Stomach (tissue), 9 donors: Measurements from ENCODE around the gene SIK3. TPM values are rescaled to one million over a fixed set of nuclear protein-coding genes. Genes with fewer than 3 reads are reported as not detected.

ENCODE experiments used
- DNase-seq, 2 donors: peaks; one replicate each; pipeline versions ENCODE4 v3.0.0 to v3.0.0-alpha.2; 2013 to 2019
- H3K27ac ChIP-seq, 5 donors: fragments of 200-600 bp in 4 of 5; sonication (generic) in 4 of 5; one replicate each; pipeline ENCODE4 v1.5.1; 2013 to 2019; ENCODE audit warnings: mild to moderate bottlenecking in 1 of 5, moderate library complexity in 1 of 5
- H3K27me3 ChIP-seq, 3 donors: fragments of 200-600 bp; sonication (generic); one replicate each; pipeline ENCODE4 v1.5.1; 2017 to 2019; ENCODE audit warnings: mixed run types in 1 of 3
- H3K36me3 ChIP-seq, 4 donors: fragments of 200-600 bp; sonication (generic); 1 replicate in 3 of 4; 2 replicates in 1 of 4; pipeline ENCODE4 v1.5.1; 2016 to 2019
- H3K4me1 ChIP-seq, 4 donors: fragments of 200-600 bp; sonication (generic); one replicate each; pipeline ENCODE4 v1.5.1; 2016 to 2019
- H3K4me3 ChIP-seq, 4 donors: fragments of 200-600 bp; sonication (generic) in 3 of 4; one replicate each; pipeline ENCODE4 v1.5.1; 2016 to 2019; ENCODE audit warnings: mild to moderate bottlenecking in 1 of 4
- H3K9me3 ChIP-seq, 4 donors: fragments of 200-600 bp; sonication (generic); one replicate each; pipeline ENCODE4 v1.5.1; 2016 to 2019
- EP300 ChIP-seq: sonication (generic); formaldehyde crosslinking; IDR thresholded peaks from one replicate; pipeline ENCODE4 v1.6.1; 2017; ENCODE audit warnings: antibody characterized with exemption
- POLR2A ChIP-seq, 4 donors: fragments of 450-650 bp; IDR thresholded peaks; one replicate each; pipeline ENCODE4 v1.6.1; 2016; ENCODE audit warnings: antibody characterized with exemption in 4 of 4, control low read depth in 2 of 4, mild to moderate bottlenecking in 1 of 4, moderate library complexity in 1 of 4
- POLR2AphosphoS5 ChIP-seq, 3 donors: sonication (generic); formaldehyde crosslinking; IDR thresholded peaks; one replicate each; pipeline ENCODE4 v1.6.1; 2016; ENCODE audit warnings: antibody characterized with exemption in 3 of 3
- WGBS, 5 donors: extraction: QIAGEN DNeasy Blood & Tissue Kit in 3 of 5; methylation state at CpG; one replicate each; pipeline versions ENCODE4 v1.1.5 to v1.1.7; 2013 to 2018; 5-methylcytosine and 5-hydroxymethylcytosine counted together
- intact Hi-C: fragments of 100-400 bp; cut with DNase I; formaldehyde crosslinking; loops from one replicate; pipeline ENCODE4 v1.15.1; 2023; ENCODE audit warnings: low total_unique reads
- polyA plus RNA-seq, 3 donors: library from polyadenylated mRNA; stranded (reverse); fragments of 200-250 nt; gene quantifications; one replicate each; pipeline ENCODE4 v1.2.3, GENCODE V29; 2013
- total RNA-seq, 5 donors: library from RNA; depleted of rRNA; stranded (reverse); fragments of >200 nt; gene quantifications; one replicate each; pipeline versions ENCODE4 v1.1.0 to v1.2.3, GENCODE V29; 2014 to 2016
- TF ChIP-seq, protein P1 (sequence below), 7 experiments: fragments of 450-650 bp in 4 of 7; fragments of 200-600 bp in 3 of 7; sonication (generic) in 3 of 7; IDR thresholded peaks; one replicate each; pipeline ENCODE4 v1.5.1; 2016 to 2019; ENCODE audit warnings: antibody characterized with exemption in 7 of 7, control low read depth in 2 of 7, mild to moderate bottlenecking in 1 of 7
- donor health status: healthy with polysubstance abuse.
- donor health status: Bipolar disorder and iron deficiency.
- donor health status: healthy.

Gene SIK3
- total and polyA plus RNA-seq, 8 donors = 6.5 to 97.8 (median 23.7) TPM

DNA sequence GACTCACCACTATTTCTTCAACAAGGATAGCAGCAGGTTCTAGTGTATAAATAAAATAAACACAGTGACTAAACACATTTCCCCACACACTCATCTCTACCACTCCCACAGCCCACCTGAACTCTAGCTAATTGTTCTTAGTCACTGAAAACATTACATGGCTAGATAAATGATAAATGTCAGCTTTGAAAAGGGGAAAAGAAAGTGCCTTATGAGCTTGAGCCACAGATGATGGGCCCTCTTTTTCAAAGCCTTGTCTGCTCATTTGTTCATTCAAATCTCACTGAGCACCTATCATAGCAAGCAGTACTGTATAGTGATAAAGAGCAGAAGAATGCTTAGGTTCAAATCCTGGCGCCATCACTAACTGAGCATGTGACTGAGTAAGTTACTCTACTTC is 58.3 kb downstream of the SIK3 start:
- intact Hi-C loops = no loop called here
- 52 to 97% (median 96%) methylated on average over 1 of the region's 1 CpG for whole genome bisulfite sequencing, 5 donors
- no peaks in the 10 kb centered on the region for H3K36me3 ChIP-seq
- no peak for DNase-seq
- TF ChIP-seq EP300 (no peak), POLR2A (IDR thresholded peaks at IDR 0.05) (no peak), POLR2AphosphoS5 (IDR thresholded peaks at IDR 0.05) (no peak)
- TF ChIP-seq, protein P1, sequence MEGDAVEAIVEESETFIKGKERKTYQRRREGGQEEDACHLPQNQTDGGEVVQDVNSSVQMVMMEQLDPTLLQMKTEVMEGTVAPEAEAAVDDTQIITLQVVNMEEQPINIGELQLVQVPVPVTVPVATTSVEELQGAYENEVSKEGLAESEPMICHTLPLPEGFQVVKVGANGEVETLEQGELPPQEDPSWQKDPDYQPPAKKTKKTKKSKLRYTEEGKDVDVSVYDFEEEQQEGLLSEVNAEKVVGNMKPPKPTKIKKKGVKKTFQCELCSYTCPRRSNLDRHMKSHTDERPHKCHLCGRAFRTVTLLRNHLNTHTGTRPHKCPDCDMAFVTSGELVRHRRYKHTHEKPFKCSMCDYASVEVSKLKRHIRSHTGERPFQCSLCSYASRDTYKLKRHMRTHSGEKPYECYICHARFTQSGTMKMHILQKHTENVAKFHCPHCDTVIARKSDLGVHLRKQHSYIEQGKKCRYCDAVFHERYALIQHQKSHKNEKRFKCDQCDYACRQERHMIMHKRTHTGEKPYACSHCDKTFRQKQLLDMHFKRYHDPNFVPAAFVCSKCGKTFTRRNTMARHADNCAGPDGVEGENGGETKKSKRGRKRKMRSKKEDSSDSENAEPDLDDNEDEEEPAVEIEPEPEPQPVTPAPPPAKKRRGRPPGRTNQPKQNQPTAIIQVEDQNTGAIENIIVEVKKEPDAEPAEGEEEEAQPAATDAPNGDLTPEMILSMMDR (IDR thresholded peaks at IDR 0.05) = no peak
- no peak overlapping the region for H3K27ac ChIP-seq
- H3K9me3 ChIP-seq = no peaks in the 10 kb centered on the region
- peaks cover 24 to 84% (median 56%) of the 10 kb centered on the region in 4 donors for H3K4me1 ChIP-seq
- no peak overlapping the region for H3K4me3 ChIP-seq
- H3K27me3 ChIP-seq = no peaks in the 10 kb centered on the region

GRCh38 chr11:117039270-117039669 is 59.0 kb downstream of the SIK3 start:
- WGBS, 5 donors = 91 to 97% (median 94%) methylated on average over 3 of the region's 3 CpGs
- Histone ChIP-seq H3K4me3 (no peak overlapping the region), H3K36me3 (no peaks in the 10 kb centered on the region), H3K4me1 (peaks cover 17 to 84% (median 52%) of the 10 kb centered on the region in 4 donors), H3K27ac (no peak overlapping the region), H3K9me3 (no peaks in the 10 kb centered on the region), H3K27me3 (no peaks in the 10 kb centered on the region)
- no peak for DNase-seq
- intact Hi-C loops = no loop called here
- TF ChIP-seq, protein P1 (IDR thresholded peaks at IDR 0.05) = no peak
- TF ChIP-seq EP300 (no peak), POLR2A (IDR thresholded peaks at IDR 0.05) (no peak), POLR2AphosphoS5 (IDR thresholded peaks at IDR 0.05) (no peak)

DNA sequence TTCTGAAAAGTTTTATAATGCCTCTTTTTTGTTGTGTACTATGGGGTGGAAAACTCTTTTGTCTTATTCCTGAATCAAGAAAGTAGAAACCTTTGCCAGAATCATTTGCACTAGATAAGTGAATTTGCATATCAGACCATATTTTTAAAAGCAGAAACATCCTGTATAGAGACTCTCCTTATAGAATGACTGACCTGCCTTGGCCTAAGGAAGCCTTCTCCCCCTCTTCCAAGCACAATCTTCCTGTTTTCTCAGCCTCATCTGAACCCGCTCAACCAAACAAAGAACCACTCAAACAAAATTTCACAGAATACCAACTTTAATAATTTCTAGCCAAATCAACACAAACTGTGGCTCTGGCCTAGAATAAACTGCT is 60.3 kb downstream of the SIK3 start:
- TF ChIP-seq, protein P1 (IDR thresholded peaks at IDR 0.05) = no peak
- TF ChIP-seq POLR2A (IDR thresholded peaks at IDR 0.05) (no peak), EP300 (no peak), POLR2AphosphoS5 (IDR thresholded peaks at IDR 0.05) (no peak)
- 77 to 93% (median 86%) methylated on average over 1 of the region's 1 CpG for WGBS, 5 donors
- peaks cover 16 to 72% (median 48%) of the 10 kb centered on the region in 4 donors for H3K4me1 ChIP-seq
- DNase-seq = no peak
- H3K4me3 ChIP-seq = no peak overlapping the region
- no peaks in the 10 kb centered on the region for H3K27me3 ChIP-seq
- intact Hi-C loops = no loop called here
- no peaks in the 10 kb centered on the region for H3K36me3 ChIP-seq
- H3K9me3 ChIP-seq = no peaks in the 10 kb centered on the region
- H3K27ac ChIP-seq = peak overlapping the region in 1 of 5 donors; percentile 17

GRCh38 chr11:117037279-117037974 is 60.8 kb downstream of the SIK3 start:
- Histone ChIP-seq H3K27me3 (no peaks in the 10 kb centered on the region), H3K9me3 (no peaks in the 10 kb centered on the region), H3K27ac (peak overlapping the region in 1 of 5 donors; percentile 17), H3K4me3 (no peak overlapping the region), H3K36me3 (no peaks in the 10 kb centered on the region), H3K4me1 (peaks cover 16 to 67% (median 45%) of the 10 kb centered on the region in 4 donors)
- TF ChIP-seq, protein P1 (IDR thresholded peaks at IDR 0.05) = no peak
- TF ChIP-seq POLR2AphosphoS5 (IDR thresholded peaks at IDR 0.05) = no peak
- no peak for TF ChIP-seq EP300
- TF ChIP-seq POLR2A (IDR thresholded peaks at IDR 0.05) = no peak
- WGBS, 5 donors = 65 to 78% (median 71%) methylated on average over 1 of the region's 1 CpG
- intact Hi-C loops = no loop called here
- no peak for DNase-seq
